Measurements from ENCODE around the gene RAB11FIP4.
"Not testable (repeated sequence)": the region's sequence is repeated elsewhere in the genome, so short reads cannot be mapped to it uniquely, and the experiment has no call there.

DNA sequence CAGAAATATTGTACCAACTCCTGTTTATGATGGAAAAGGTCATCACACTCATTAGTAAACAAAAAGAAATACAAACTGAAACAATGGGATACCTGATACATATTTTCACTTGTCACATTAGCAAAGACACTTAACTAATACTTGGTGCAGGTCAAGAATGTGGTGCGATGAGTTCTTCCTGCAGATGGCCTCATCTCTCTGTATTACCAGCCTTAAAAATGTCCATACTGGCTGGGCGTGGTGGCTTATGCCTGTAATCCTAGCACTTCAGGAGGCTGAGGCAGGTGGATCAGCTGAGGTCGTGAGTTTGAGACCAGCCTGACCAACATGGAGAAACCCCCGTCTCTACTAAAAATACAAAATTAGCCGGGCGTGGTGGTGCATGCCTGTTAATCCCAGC, 8.0 kb upstream of the RAB11FIP4 start:
- TF ChIP-seq CTCF, POLR2AphosphoS5, POLR2A (IDR thresholded peaks at IDR 0.05): not testable (repeated sequence)

Measured in prostate gland (tissue), 2 donors.